Measurements from ENCODE around the gene TBC1D4.

Gene TBC1D4

DNA sequence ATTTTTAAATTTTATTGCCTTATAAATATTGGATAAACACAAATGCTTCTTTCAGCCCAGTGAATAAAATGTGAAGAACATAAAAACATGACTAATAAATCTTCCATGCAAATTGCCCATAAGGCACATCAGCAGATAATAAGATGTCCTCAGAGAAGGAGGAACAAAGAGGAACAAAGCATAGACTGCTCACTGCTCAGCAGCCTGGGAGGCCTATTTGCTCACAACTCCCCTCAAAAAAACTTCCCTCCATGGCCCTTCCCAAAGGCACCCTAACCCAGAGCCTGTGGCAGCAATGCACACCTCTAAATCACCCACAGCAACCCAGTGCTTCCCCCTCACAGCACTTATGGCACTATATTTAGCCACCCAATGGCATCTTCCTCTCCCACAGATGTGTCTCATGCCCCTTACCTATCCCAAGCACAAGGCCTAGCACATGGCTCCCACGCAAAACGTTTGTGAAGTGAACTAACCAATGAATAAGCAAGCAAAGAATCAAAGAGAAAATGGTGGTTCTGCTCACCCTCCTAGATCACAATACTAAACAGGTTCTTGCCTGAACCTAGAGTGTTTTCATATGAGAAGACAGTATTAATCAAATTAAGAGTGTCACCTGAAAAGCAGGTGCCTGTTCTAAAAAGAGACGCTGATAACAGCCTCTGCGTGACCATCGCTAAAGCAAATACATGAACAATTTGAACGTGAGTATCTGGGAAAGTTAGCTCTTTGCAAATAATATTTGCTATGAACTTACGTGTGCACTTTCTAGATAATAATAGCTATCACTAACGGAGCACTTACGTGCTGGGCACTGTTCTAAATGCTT, 96.9 kb downstream of the TBC1D4 start:
- DNase-seq = no peak

DNA sequence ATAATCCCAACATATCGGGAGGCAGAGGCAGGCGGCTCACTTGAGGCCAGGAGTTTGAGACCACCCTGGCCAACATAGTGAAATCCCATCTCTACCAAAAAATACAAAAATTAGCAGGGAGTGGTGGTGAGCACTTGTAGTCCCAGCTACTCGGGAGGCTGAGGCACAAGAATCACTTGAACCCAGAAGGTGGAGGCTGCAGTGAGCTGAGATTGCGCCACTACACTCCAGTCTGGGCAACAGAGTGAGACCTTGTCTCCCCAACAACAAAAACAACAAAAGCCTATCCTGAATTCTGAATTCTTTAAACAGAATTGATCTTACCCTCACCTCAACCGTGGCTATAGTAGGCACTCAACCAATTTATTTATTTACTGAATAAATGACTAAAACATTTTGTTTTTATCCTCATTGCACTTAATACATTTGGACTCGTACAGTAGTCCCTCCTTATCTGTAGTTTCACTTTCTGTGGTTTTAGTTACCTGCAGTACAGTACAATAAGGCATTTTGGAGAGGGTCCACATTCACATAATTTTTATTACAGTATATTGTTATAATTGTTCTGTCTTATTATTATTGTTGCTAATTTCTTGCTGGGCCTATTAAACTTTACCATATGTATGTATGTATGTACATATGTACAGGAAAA, 98.8 kb downstream of the TBC1D4 start:
- DNase-seq = no peak

DNA sequence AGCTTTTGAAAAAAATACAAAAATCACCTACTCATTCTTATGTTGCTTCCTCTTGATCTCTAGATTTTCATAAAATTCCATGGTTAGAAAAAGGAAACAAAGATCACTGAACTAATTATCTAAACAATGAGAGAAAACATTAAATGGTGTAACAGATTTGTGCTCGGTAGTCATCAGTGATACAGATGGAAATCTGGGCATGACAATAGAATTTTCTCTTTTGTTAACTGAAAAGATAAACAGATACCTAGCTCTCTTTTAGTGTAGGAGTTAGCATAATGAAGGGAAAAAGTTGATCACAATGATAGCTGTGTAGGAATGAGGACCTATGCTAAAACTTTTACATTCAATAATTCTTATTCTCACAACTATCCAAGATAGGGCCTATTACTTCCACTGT, 103.7 kb downstream of the TBC1D4 start:
- DNase-seq = no peak

DNA sequence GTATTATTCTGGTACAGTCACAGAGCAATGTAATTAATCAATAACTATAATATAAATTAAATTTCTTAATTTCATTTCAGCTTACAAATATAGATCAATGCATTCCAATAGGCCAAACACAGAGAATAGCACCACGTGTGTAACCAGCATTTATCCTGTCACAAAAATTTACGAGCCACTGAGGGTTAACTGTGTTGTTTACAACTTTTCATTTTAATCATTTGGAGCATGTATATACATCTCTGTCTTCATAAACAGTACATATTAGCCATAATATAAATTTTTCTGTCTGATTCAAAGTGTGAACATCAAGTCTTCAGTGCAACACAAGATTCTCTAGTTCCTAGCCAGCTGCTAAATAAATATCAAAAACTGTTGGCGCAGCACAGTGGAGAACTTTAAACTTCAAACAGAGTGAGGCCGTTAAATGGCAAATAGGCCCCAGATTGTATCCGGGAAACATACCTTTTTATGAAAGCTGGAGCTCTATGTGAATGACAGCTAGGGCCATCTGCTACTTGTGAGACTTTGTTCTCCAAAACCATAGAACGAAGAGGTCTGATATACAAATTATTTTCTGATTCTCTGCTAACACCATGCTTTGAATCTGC, 105.1 kb downstream of the TBC1D4 start:
- DNase-seq = no peak

DNA sequence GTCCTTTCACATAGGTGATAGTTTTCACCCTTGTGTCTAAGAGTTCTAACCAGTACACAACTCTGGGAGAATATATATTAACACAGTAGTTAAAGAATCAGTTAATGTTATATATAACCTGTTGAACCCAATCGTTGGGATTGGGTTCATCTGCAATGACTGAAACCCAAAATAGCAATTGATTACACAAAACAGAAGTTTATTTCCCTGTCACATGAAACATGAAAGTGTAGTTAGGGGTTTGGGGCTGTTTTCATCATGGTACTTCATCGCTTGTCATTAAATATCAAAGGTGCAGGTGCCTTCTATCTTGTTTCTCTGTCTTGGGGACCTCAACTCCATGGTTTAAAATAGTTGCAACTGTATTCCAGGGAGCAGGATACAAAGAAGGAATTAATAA, 106.6 kb downstream of the TBC1D4 start:
- DNase-seq = no peak

DNA sequence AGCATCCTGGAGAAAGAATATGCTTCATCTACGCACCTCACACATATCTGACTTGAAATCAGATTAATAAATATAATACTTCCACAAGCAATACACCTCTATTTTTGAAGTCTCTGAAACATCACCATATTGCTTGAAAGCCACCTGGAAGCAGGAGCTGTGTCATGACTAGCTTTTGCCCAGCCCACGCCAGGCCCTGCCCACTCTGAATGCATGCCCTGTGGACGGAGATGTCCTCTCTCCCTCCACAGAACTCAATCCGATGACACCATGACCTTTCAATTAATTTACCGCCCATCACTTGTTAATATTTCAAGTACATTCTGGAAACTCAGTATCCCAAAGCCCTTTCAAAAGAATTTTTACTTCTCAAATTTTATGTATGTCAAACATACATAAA, 108.0 kb downstream of the TBC1D4 start:
- DNase-seq = no peak

DNA sequence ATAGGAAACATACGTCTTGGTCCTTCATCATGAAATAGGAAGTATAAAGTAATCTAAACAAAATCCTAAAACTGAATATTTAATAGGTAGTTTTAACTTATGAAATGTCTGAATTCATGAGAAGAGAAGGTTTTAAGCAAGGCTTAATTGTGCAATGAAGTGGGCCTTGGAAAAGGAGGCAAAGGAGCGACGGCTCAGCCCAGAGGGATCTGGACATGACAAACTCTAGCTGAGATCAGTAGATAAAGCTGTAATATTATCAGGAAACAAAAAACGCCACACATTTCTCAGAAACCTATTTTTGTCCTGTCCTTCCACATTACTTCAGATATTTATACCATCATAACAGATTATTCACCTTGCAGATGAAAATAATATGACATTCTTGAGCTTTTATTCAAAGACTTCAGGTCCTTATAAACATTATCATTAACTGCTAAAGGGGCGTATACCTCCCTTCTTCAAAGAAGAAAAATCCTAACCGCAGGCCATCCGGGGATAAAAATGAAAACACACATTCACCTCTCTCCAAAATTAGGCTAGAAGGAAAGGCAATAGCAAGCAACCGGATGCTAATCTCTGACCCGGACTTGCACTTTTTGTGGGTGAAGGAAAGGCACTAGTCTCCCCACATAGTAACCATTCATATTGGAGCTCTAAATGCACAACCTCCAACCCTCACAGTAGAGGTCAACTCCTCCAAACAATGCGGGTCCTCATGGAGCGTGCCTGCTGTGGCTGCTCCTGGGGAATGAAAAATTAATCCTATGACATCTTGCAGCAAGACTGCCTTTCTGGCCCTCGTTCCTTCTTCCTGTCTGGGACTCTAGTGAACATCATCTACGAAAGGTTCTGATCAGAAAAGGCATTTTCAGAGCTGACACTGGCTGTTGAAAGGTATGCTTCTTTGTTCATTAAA, 108.8 kb downstream of the TBC1D4 start:
- no peak for DNase-seq

DNA sequence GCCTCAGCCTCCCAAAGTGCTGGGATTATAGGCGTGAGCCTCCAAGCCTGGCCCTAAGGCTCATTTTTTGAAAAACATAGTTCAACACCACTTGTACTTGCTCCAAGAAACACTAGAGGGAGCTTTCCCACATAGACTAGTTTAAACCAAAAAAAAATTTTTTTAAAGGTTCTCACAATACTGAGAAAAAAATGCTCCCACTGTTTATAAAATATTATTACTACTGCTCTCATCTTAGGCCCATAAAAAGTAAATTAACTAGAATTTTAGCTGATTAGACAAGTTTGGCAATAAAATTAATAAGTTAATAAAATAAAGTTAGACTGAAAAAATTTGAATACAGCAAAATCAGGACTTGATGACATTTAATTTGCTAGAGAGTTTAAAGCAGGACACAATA, 109.5 kb downstream of the TBC1D4 start:
- DNase-seq = no peak

DNA sequence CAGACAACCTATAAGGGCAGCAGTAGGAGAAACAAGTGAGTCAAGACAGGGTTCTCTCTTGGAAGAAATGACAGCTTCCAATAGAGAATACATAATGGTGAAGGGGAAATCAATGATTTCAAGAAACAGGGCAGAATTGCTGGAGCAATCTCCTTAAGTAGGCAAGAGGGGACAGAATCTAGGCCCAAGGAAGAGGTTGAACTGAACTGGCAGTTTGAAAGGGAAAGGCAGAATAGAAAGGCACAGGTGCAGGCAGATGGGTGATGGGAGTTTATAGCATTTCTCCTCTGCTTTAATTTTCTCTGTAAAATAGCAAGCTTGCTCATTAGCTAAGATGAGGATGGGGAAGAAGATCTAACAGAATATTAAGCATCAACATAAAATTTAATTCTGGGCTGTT, 110.8 kb downstream of the TBC1D4 start:
- no peak for DNase-seq

DNA sequence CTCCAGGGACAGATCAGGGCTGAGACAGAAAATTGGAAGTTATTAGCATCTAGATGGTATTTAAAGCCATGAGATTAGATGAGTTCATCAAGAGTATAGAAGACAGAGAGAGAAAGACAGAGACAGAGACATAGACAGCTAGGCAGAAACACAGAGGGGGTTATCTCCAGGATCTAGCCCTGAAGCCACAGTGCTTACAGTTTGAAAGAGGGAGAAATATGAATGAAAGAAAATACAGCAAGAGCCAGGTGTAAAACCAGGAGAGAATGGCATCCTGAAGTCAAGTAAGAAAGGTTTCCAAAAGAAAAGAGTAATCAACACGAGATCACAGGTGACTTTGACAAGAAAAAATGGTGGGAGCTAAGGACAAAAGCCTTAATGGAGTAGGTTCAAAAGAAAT, 111.2 kb downstream of the TBC1D4 start:
- DNase-seq = no peak

DNA sequence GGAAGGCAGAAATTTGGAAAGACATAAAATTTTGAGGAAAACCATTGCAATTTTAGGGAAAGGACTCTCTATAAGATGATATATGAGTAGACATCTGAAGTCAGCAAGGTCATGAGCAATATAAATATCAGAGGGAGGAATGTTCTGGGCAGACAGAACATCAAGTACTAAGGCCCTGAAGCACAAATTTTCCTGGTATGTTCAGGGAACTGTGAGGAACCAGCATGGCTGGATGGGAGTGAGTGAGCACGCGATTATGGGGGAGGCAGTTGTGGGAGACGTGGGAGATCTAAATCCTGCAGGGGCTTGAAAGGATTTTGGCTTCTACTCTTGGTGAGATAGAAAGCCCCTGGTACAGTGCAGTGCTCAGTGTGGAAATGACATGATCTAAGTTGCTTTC, 112.0 kb downstream of the TBC1D4 start:
- DNase-seq = no peak

DNA sequence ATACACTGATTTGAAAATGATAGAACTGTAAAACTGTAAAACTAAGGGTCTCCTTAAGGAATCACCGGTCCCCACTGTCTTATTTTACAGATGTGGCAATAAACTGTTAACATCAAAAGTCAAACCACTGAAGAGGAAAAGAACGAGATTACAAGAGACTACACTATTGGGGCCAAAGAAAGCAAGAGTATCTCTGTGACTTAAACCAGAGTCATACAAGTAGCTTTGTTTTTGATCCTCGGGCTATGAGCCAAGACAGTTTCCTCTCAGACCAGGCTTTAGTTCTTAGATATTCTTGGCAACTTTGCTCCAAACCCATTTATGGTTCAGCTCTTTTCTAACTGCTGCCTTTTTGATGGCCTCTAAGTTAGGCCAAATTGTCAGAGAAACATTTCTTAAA, 113.8 kb downstream of the TBC1D4 start:
- no peak for DNase-seq

DNA sequence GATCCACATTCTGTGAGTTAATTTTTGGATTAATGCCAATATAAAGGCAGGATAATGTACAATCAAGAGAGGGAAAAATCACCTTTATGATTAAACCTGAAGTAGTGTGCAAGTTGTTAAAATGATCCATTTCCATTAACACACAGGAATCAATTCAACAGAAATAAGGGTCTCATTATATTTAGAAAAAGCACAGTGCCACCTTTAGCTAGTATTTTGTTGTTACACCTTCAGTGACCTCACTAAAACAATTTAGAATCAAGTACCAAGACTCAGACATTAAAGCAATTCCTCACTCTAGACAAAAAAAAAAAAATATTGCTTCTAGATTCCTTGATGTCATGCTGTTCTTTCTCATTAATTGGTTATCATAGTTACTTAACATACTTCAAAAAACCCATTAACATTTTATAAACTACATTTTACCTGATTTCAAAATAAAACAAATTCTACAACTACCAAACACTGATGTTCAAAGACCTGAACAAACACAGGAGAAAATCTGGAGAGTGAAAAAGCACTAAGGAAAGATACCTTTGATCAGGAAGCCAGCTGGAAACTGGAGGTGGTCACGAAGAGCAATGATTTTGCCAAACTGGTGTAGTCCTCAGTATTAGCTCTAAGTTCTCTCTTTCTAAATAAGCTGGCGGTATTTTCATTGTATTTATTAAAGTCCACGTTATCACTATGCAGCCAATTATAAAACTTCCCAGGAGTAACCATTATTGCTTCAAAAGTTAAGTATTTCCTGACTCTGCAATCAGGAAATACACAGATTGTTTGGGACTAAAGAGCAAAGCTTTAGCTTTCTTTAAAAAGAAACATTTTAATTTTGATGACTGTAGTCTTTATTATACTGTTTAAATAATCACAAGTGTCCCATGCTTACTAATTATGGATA, 115.3 kb downstream of the TBC1D4 start:
- no peak for DNase-seq

DNA sequence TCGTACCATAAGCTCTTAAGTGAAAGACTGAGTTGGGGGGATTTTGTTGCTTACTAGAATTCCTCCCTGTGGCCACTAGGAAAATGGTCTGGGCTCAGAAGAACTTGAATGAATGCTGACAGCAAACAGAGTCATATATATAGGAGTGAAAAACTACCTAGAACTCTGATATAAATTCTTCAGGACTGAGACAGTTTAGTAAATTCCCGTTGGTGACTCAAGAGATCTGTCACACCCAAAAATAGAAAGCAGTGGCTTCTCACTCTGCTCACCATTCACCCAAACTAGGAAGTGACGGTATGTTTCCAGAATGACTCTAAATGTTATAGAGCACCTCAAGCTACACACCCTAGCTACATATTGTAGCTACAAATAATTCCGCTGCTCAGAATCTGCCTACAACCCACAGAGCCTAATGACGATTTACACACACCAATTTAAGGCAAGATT, 116.2 kb downstream of the TBC1D4 start:
- peak in 1 of 2 experiments; percentile 19 for DNase-seq

DNA sequence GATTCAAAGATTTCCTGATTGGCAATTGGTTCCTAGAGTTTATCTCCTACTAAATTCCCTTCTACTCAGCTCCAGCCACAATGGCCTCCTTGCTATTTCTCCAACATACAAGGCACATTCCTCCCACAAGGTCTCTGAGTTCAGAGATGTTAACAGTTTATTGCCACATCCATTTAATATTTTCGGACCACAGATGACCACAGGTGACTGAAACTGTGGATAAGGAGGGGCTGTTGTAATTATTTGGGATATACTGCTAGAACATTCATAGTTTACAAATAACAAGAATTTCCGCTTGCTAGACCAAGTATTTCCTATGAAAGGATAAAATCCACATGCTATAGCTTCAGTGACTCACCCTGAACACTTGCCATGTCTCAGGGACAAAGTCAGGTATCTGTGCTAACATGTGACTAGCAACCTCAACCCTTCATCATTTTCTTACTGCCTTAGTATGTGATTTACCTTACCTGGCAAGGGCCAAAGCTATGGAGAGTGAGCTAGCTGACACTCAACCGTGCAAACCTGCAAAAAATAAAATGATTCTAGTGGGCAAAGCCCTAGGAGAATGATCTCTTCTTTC, 117.7 kb downstream of the TBC1D4 start:
- no peak for DNase-seq

DNA sequence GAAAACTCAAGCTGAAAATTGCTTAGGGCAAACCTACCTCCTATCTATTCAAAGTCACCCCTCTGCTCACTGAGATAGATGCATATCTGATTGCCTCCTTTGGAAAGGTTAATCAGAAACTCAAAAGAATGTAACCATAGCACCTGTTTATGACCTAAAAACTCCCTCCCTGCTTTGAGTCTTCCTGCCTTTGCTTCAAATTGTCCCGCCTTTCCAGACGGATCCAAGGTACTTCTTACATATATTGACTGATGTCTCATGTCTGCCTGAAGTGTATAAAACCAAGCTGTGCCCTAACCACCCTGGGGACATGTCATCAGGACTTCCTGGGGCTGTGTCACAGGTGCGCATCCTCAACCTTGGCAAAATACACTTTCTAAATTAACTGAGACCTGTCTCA, 118.6 kb downstream of the TBC1D4 start:
- DNase-seq = no peak

DNA sequence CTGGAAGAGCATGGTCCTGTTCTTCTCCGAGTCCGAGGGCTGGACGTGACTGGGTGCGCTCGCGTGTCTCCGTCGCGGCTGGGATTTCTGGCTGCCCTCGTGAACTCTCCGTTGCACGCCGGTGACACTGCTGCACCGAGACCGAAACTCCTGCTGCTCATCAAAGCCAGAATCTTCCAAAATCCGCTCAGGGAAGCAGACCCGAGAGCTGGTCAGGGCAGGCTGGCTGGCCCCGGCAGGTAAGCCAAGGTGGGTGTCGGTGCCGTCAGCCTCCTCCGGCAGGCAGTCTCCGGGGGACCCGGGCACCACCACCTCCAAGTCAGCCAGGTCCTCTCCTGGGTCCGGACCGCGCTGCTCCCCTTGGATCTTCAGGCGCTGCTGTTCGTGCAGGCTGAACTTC, 119.9 kb downstream of the TBC1D4 start:
- no peak for DNase-seq

DNA sequence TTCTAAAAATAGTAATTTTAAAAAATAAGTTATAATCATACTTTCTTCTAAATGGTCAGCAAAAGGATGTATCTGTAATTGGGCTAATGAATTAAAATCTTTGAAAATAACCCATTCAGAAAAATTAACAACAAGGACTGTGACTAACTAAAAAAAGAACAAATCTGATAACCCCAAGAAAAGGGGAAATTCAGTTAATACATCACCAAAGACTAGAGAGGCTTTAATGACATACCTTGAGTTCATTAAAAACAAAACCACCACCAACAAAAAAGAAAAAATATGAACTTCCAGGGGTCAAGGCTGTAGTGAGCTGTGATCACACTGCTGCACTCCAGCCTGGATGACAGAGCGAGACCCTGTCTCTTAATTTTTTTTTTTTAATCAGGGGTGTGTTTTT, 121.8 kb downstream of the TBC1D4 start:
- DNase-seq = no peak

DNA sequence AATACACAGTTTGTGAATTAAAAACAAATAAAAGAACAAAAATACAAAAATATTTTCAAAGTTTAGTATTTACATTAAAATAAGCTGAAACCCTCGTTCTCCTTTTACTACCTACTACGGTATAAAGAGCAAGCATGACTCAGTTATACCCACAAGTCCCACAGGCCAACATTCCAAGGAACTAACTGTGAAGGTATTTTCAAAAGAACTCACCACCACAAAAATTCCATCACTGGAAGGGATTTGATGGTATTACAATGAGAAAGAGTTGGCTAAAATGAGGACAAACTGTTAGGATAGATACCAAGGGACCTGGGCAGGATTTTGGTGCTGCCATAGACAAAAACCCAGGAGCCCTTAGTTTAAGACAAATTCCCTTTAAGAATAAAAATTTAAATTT, 122.7 kb downstream of the TBC1D4 start:
- no peak for DNase-seq

DNA sequence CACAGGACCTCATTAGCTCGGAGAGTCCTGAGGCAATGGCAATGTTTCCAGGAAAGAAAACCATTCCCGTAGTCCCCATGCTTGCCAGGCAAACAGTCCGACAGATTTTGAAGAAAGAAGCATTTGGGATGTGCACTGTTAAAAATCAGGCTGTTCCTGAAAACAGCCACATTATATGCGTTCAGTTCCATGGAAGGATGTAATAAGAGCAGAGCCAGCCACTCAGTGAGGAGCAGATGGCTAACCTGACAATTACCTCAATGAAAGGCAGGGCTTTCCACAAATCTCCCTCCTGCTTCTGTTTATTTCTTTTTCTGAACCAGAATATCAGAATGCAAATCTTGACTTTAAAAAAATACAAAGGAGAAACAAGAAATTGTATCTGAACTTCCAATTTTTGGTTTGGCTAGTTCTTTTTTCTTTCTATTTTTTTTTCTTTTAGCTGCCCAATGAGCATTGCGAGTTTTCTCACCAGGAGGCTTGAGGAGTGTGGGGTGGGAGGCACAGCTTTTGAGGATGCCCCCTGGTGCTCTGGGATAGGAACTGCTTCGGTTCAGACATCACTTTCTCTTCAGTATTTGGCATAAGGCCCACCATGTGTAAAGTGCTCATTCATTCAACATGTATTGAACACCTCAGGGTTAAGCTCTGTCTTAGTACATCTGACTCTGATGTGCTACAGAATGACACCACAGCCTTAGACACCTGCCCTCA, 124.2 kb downstream of the TBC1D4 start:
- DNase-seq = peak; percentile 39 to 56

DNA sequence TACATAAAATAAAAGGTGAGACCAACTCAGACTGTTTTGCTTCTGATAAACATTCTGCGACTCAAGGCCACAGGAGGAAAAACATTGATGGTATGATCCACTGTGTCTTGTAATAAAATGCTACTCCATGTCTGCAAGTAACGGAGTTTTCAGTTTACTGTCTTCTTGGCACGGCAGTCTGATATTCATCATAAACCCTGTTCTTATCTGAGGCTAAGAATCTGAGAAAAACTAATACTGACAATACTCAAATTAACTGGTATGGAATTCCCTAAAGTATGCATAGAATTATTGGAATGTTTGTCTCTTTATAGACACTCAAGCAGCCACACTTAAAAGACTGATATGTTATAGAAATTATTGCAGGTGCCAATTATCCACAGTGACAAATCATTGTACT, 125.5 kb downstream of the TBC1D4 start:
- DNase-seq = no peak
